GM12875 (cell line): ENCODE results near the gene EFHD1.
A peak's percentile ranks its signal among the peaks of the same experiment; 100 is the strongest.

Source experiments
- H3K4me3 ChIP-seq: one replicate; pipeline ENCODE4 v1.5.1; 2011; ENCODE audit warnings: low read depth, low read length, control low read depth
- CTCF ChIP-seq: IDR thresholded peaks from 2 replicates; pipeline ENCODE4 v1.5.1; 2011; ENCODE audit warnings: low read depth, mild to moderate bottlenecking, control low read depth, inconsistent platforms, low read length, moderate library complexity, borderline replicate concordance; ENCODE audit not compliant: insufficient read depth

EFHD1 gene

GRCh38 chr2:232666051-232666805 is 32.8 kb downstream of the EFHD1 start:
- no peak for TF ChIP-seq CTCF
- no peak overlapping the region for H3K4me3 ChIP-seq

GRCh38 chr2:232667989-232668583 is 34.7 kb downstream of the EFHD1 start:
- no peak overlapping the region for H3K4me3 ChIP-seq
- no peak for TF ChIP-seq CTCF

- peak; percentile 32; the same call in 1 of the 2 replicates for TF ChIP-seq CTCF
Measured at GRCh38 chr2:232668805-232669444, 35.5 kb downstream of the EFHD1 start.

GRCh38 chr2:232672588-232672987 is 39.2 kb downstream of the EFHD1 start:
- TF ChIP-seq CTCF: no peak
- H3K4me3 ChIP-seq: no peak overlapping the region

More at GRCh38 chr2:232668805-232669444, 35.5 kb downstream of the EFHD1 start:
- no peak overlapping the region for H3K4me3 ChIP-seq

- TF ChIP-seq CTCF: no peak
- H3K4me3 ChIP-seq: no peak overlapping the region
Measured at GRCh38 chr2:232674491-232674890, 41.1 kb downstream of the EFHD1 start.

GRCh38 chr2:232675381-232675780 is 42.0 kb downstream of the EFHD1 start:
- no peak overlapping the region for H3K4me3 ChIP-seq
- no peak for TF ChIP-seq CTCF
